ENCODE data around the gene MBD6.

Gene MBD6

DNA sequence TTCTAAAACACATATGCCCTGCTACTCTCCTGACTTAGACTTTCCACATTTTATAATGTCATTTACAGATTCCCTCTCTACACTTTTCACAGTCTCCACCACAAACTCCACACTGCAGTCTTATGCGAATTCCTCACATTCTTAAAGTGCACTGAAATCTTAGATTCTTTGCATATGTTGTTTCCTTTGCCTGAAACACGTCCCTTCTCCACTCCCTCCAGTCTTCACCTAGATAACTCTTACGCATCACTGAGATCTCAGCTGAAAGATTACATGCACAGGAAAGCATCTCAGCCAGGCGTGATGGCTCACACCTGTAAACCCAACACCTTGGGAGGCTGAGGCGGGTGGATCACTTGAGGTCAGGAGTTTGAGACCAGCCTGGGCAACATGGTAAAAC, 39.2 kb upstream of the MBD6 start:
- H3K14ac ChIP-seq (ENCODE audit: low read length) = no peak overlapping the region
- peak; percentile 87 to 94 for DNase-seq
- no peak overlapping the region for H2BK5ac ChIP-seq (ENCODE audit: low read depth, low read length, poor library complexity)
- H3K9ac ChIP-seq (ENCODE audit: low read length) = no peak overlapping the region
- H4K8ac ChIP-seq (ENCODE audit: low read depth, low read length) = no peak overlapping the region
- peaks cover 3% of the 10 kb centered on the region for H3K79me1 ChIP-seq (ENCODE audit: low read length)
- H3K4me3 ChIP-seq (ENCODE audit: low read depth, low read length) = no peak overlapping the region
- no peak overlapping the region for H2AFZ ChIP-seq (ENCODE audit: insufficient read depth, low read length, poor library complexity)
- no peaks in the 10 kb centered on the region for H3K9me3 ChIP-seq (ENCODE audit: insufficient read depth, low read depth, low read length)
- H2BK12ac ChIP-seq (ENCODE audit: low read length) = no peak overlapping the region
- H4K12ac ChIP-seq (ENCODE audit: low read depth, low read length) = no peak overlapping the region
- no peak overlapping the region for H3K18ac ChIP-seq (ENCODE audit: low read length)
- H3K23ac ChIP-seq (ENCODE audit: low read length) = no peak overlapping the region
- H3K36me3 ChIP-seq (ENCODE audit: control insufficient read depth in 1 of 2, insufficient read depth in 2 of 2, low read length in 2 of 2) = no peaks in the 10 kb centered on the region
- H3K4ac ChIP-seq (ENCODE audit: low read depth, low read length) = no peak overlapping the region
- H3K4me1 ChIP-seq (ENCODE audit: control insufficient read depth in 1 of 2, insufficient read depth in 2 of 2, low read length in 2 of 2) = peaks cover 3 to 4% of the 10 kb centered on the region in 2 experiments
- H2BK120ac ChIP-seq (ENCODE audit: insufficient read depth, low read length, poor library complexity) = no peak overlapping the region
- H3K4me2 ChIP-seq (ENCODE audit: low read length) = no peak overlapping the region
- H2AK5ac ChIP-seq (ENCODE audit: low read length) = no peak overlapping the region
- H3K27me3 ChIP-seq (ENCODE audit: insufficient read depth, low read length) = no peaks in the 10 kb centered on the region
- H4K91ac ChIP-seq (ENCODE audit: low read depth, low read length) = no peak overlapping the region
- no peak overlapping the region for H3K27ac ChIP-seq (ENCODE audit: low read depth, low read length)
- WGBS (ENCODE audit: extremely low coverage, insufficient coverage, insufficient read length) = no CpG with 5 or more reads among the region's 5 CpGs
- peaks cover 5% of the 10 kb centered on the region for H3K79me2 ChIP-seq (ENCODE audit: control insufficient read depth, insufficient read depth, low read length, poor library complexity)

- H3K18ac ChIP-seq (ENCODE audit: low read length) = no peak overlapping the region
- peaks cover 3% of the 10 kb centered on the region for H3K79me1 ChIP-seq (ENCODE audit: low read length)
- H3K36me3 ChIP-seq (ENCODE audit: control insufficient read depth in 1 of 2, insufficient read depth in 2 of 2, low read length in 2 of 2) = peaks cover 13 to 15% of the 10 kb centered on the region in 2 experiments
Measured at GRCh38 chr12:57485695-57486094, 36.9 kb upstream of the MBD6 start.

DNA sequence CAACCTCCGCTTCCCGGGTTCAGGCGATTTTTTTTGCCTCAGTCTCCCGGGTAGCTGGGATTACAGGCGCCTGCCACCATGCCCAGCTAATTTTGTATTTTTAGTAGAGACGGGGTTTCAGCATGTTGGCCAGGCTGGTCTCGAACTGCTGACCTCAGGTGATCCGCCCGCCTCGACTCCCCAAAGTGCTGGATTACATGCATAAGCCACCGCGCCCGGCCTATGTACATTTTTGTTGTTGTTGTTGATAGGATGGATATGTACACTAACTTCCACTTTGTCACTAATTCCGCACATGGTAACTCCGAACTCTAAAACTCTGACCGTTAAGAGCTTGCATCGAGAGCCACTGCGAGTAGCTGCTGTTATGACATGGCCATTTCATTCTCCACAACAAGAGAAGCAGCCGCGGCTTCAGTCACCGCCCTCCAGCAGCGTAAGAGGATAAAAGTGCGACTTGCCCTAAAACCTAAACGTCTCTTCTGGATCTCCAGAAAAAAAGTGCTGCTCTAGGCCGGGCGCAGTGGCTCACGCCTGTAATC, 35.5 kb upstream of the MBD6 start:
- Histone ChIP-seq H3K23ac (ENCODE audit: low read length) (no peak overlapping the region), H3K36me3 (ENCODE audit: control insufficient read depth in 1 of 2, insufficient read depth in 2 of 2, low read length in 2 of 2) (peaks cover 16 to 24% of the 10 kb centered on the region in 2 experiments), H3K14ac (ENCODE audit: low read length) (no peak overlapping the region), H2BK120ac (ENCODE audit: insufficient read depth, low read length, poor library complexity) (no peak overlapping the region), H3K27ac (ENCODE audit: low read depth, low read length) (no peak overlapping the region), H3K27me3 (ENCODE audit: insufficient read depth, low read length) (no peaks in the 10 kb centered on the region), H3K4me3 (ENCODE audit: low read depth, low read length) (no peak overlapping the region), H3K18ac (ENCODE audit: low read length) (no peak overlapping the region), H3K4me2 (ENCODE audit: low read length) (peak overlapping the region; percentile 47), H3K9ac (ENCODE audit: low read length) (no peak overlapping the region), H3K9me3 (ENCODE audit: insufficient read depth, low read depth, low read length) (no peaks in the 10 kb centered on the region), H4K91ac (ENCODE audit: low read depth, low read length) (no peak overlapping the region), H3K79me2 (ENCODE audit: control insufficient read depth, insufficient read depth, low read length, poor library complexity) (peaks cover 8% of the 10 kb centered on the region), H4K12ac (ENCODE audit: low read depth, low read length) (peak overlapping the region; percentile 65), H2BK5ac (ENCODE audit: low read depth, low read length, poor library complexity) (no peak overlapping the region), H3K79me1 (ENCODE audit: low read length) (peaks cover 3% of the 10 kb centered on the region), H2BK12ac (ENCODE audit: low read length) (no peak overlapping the region), H3K4ac (ENCODE audit: low read depth, low read length) (no peak overlapping the region), H2AK5ac (ENCODE audit: low read length) (no peak overlapping the region), H3K4me1 (ENCODE audit: control insufficient read depth in 1 of 2, insufficient read depth in 2 of 2, low read length in 2 of 2) (peaks cover 6 to 12% of the 10 kb centered on the region in 2 experiments), H4K8ac (ENCODE audit: low read depth, low read length) (peak overlapping the region; percentile 85), H2AFZ (ENCODE audit: insufficient read depth, low read length, poor library complexity) (peak overlapping the region; percentile 48)
- no CpG with 5 or more reads among the region's 27 CpGs for whole genome bisulfite sequencing (ENCODE audit: extremely low coverage, insufficient coverage, insufficient read length)
- no peak for DNase-seq

More at GRCh38 chr12:57485695-57486094, 36.9 kb upstream of the MBD6 start:
- Histone ChIP-seq H3K4me3 (ENCODE audit: low read depth, low read length) (no peak overlapping the region), H4K91ac (ENCODE audit: low read depth, low read length) (no peak overlapping the region), H3K27ac (ENCODE audit: low read depth, low read length) (no peak overlapping the region), H3K4me2 (ENCODE audit: low read length) (no peak overlapping the region), H3K9ac (ENCODE audit: low read length) (no peak overlapping the region), H3K4me1 (ENCODE audit: control insufficient read depth in 1 of 2, insufficient read depth in 2 of 2, low read length in 2 of 2) (peaks cover 6 to 12% of the 10 kb centered on the region in 2 experiments), H2AFZ (ENCODE audit: insufficient read depth, low read length, poor library complexity) (no peak overlapping the region), H3K14ac (ENCODE audit: low read length) (no peak overlapping the region), H2BK120ac (ENCODE audit: insufficient read depth, low read length, poor library complexity) (no peak overlapping the region), H2BK12ac (ENCODE audit: low read length) (no peak overlapping the region), H3K79me2 (ENCODE audit: control insufficient read depth, insufficient read depth, low read length, poor library complexity) (peaks cover 8% of the 10 kb centered on the region), H2BK5ac (ENCODE audit: low read depth, low read length, poor library complexity) (no peak overlapping the region), H3K9me3 (ENCODE audit: insufficient read depth, low read depth, low read length) (no peaks in the 10 kb centered on the region), H4K8ac (ENCODE audit: low read depth, low read length) (no peak overlapping the region), H3K27me3 (ENCODE audit: insufficient read depth, low read length) (no peaks in the 10 kb centered on the region), H3K23ac (ENCODE audit: low read length) (no peak overlapping the region), H4K12ac (ENCODE audit: low read depth, low read length) (no peak overlapping the region), H3K4ac (ENCODE audit: low read depth, low read length) (no peak overlapping the region), H2AK5ac (ENCODE audit: low read length) (no peak overlapping the region)
- DNase-seq = no peak

DNA sequence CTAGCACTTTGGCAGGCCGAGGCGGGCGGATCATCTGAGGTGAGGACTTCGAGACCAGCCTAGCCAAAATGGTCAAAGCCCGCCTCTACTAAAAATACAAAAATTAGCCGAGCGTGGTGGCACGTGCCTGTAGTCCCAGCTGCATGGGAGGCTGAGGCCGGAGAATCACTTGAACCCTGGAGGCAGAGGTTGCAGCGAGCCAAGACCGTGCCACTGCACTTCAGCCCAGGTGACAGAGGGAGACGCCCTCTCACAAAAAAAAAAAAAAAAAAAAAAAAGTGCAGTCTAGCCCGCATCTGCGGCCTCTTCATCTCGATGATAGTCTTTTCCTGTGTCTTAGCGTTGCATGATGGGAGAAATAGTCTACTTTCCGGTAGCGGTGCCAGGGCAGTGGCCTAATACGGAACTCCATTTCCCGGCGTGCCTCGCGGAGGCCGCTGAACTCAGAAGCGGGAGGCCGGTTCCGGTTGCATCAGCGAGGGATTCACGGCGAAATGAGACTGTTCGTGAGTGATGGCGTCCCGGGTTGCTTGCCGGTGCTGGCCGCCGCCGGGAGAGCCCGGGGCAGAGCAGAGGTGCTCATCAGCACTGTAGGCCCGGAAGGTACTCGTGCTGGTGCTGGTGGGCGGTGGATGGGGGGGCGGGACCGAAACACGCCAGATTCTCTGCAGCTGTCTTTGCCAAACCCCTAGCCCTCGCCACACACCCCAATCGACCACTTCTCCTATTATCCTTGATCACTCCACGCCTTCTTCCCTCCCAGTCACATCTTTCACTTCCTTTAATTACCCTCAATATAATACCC, 34.8 kb upstream of the MBD6 start, which contains the start of gene MARS1:
MARS1 (plus strand) TSS at position 472 of the 805 bp plus-strand sequence; CDS start at position 495, 23 bp downstream.
- peak within 1 kb of the TSS; percentile 91 for H4K91ac ChIP-seq (ENCODE audit: low read depth, low read length)
- peak within 1 kb of the TSS; percentile 65 for H2BK5ac ChIP-seq (ENCODE audit: low read depth, low read length, poor library complexity)
- peak within 1 kb of the TSS; percentile 99 for H3K4me3 ChIP-seq (ENCODE audit: low read depth, low read length)
- peaks cover 8% of the 10 kb centered on the region for H3K79me2 ChIP-seq (ENCODE audit: control insufficient read depth, insufficient read depth, low read length, poor library complexity)
- no peak within 1 kb of the TSS for H3K23ac ChIP-seq (ENCODE audit: low read length)
- H3K79me1 ChIP-seq (ENCODE audit: low read length) = peaks cover 3% of the 10 kb centered on the region
- peaks cover 20 to 29% of the 10 kb centered on the region in 2 experiments for H3K36me3 ChIP-seq (ENCODE audit: control insufficient read depth in 1 of 2, insufficient read depth in 2 of 2, low read length in 2 of 2)
- WGBS (ENCODE audit: extremely low coverage, insufficient coverage, insufficient read length) = 100% methylated on average over 1 of the region's 47 CpGs
- peak within 1 kb of the TSS; percentile 89 for H4K12ac ChIP-seq (ENCODE audit: low read depth, low read length)
- H3K18ac ChIP-seq (ENCODE audit: low read length) = peak within 1 kb of the TSS; percentile 64
- peak within 1 kb of the TSS; percentile 98 for H3K9ac ChIP-seq (ENCODE audit: low read length)
- no peaks in the 10 kb centered on the region for H3K9me3 ChIP-seq (ENCODE audit: insufficient read depth, low read depth, low read length)
- H2BK12ac ChIP-seq (ENCODE audit: low read length) = no peak within 1 kb of the TSS
- H3K14ac ChIP-seq (ENCODE audit: low read length) = peak within 1 kb of the TSS; percentile 76
- peak within 1 kb of the TSS; percentile 36 for H2BK120ac ChIP-seq (ENCODE audit: insufficient read depth, low read length, poor library complexity)
- H3K27me3 ChIP-seq (ENCODE audit: insufficient read depth, low read length) = no peaks in the 10 kb centered on the region
- peaks cover 6 to 12% of the 10 kb centered on the region in 2 experiments for H3K4me1 ChIP-seq (ENCODE audit: control insufficient read depth in 1 of 2, insufficient read depth in 2 of 2, low read length in 2 of 2)
- peak within 1 kb of the TSS; percentile 85 for H4K8ac ChIP-seq (ENCODE audit: low read depth, low read length)
- H3K4me2 ChIP-seq (ENCODE audit: low read length) = peak within 1 kb of the TSS; percentile 90
- H3K4ac ChIP-seq (ENCODE audit: low read depth, low read length) = peak within 1 kb of the TSS; percentile 88
- peak; percentile 94 to 98 for DNase-seq
- H2AFZ ChIP-seq (ENCODE audit: insufficient read depth, low read length, poor library complexity) = peak within 1 kb of the TSS; percentile 77
- H3K27ac ChIP-seq (ENCODE audit: low read depth, low read length) = peak within 1 kb of the TSS; percentile 49
- peak within 1 kb of the TSS; percentile 53 for H2AK5ac ChIP-seq (ENCODE audit: low read length)

All from trophoblast cell (in vitro differentiated cells and primary cell).